Mammary epithelial cell (primary cell): ENCODE measurements around the gene MLEC.

Experiments
- CTCF ChIP-seq, 2 donors: IDR thresholded peaks in 1 of 2; conservative IDR thresholded peaks in 1 of 2; 2 replicates each; pipeline ENCODE4 v1.5.1; 2011 to 2012; ENCODE audit warnings: inconsistent platforms in 2 of 2, low read length in 2 of 2, mild to moderate bottlenecking in 2 of 2, control low read depth in 1 of 2, low read depth in 1 of 2; ENCODE audit not compliant: insufficient read depth in 1 of 2; ENCODE audit errors: extremely low read depth in 1 of 2
- EZH2 ChIP-seq: IDR thresholded peaks from 2 replicates; pipeline ENCODE4 v1.6.1; 2012; ENCODE audit warnings: low read length, inconsistent platforms, borderline replicate concordance

GRCh38 chr12:120718055-120718454 is 31.1 kb downstream of the MLEC start:
- no peak for TF ChIP-seq CTCF (conservative IDR thresholded peaks at IDR 0.05 in 1 of 2, IDR thresholded peaks at IDR 0.05 in 1 of 2; ENCODE audit: extremely low read depth in 1 of 2, insufficient read depth in 1 of 2, low read depth in 1 of 2, low read length in 2 of 2)
- TF ChIP-seq EZH2 = no peak
